ENCODE measurements around the gene PFKP.
"Not testable (repeated sequence)": the region's sequence is repeated elsewhere in the genome, so short reads cannot be mapped to it uniquely, and the experiment has no call there.

The PFKP gene

DNA sequence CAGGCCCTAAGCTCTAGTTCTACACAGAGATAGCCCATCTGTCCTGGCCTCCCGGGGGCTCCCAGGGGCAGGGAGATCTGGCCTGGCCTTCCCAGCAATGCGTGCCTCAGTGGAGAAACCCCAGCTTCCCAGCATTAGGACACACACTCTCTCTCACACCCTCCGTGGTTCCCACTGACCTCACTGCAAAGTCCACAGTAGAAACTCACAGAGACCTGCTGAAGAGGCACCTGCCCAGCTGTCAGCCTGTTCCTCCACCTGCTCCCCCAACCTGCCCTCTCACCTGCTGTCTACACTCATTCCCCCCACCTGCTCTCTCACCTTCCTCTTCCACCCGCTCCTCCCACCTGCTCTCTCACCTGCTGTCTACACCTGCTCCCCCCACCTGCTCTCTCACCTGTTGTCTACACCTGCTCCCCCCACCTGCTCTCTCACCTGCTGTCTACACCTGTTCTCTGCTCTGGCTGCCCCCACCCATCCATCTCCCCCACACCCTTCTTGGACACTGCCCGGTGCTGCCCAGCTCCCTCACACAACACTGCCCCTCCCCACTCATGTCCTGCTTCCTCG lies 21.1 kb upstream of the PFKP start:
- no peak overlapping the region for H3K4me3 ChIP-seq (ENCODE audit: low read depth, low read length)
- DNase-seq (ENCODE audit: low read depth), result no peak

DNA sequence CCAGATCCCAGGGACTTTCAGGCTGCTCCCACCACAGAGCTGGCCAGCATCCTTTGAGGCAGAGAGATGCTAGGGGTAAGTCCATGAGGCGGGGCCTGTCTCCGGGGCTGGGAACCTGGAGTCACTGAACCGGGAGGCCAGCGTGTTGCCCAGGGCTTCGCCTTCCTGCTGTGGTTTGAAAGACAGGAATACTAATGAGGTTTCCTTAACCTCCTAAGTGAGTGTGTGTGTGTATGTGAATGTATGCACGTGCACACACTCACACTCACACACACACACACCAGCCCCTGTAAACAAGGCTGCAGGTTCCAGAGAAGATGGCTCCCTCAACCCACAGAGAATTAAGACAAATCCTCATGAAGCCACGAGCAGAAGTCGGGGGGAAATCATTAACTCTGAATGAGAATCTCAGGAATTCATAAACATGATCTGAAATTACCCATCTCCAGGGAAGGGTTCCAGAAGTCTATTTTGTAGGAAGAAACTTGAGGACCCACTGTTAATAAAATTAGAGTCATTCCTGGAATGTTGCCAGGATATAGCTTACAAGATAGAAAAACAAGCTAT lies 20.3 kb upstream of the PFKP start:
- H3K4me3 ChIP-seq (ENCODE audit: low read depth, low read length), result no peak overlapping the region
- DNase-seq (ENCODE audit: low read depth), result no peak

DNA sequence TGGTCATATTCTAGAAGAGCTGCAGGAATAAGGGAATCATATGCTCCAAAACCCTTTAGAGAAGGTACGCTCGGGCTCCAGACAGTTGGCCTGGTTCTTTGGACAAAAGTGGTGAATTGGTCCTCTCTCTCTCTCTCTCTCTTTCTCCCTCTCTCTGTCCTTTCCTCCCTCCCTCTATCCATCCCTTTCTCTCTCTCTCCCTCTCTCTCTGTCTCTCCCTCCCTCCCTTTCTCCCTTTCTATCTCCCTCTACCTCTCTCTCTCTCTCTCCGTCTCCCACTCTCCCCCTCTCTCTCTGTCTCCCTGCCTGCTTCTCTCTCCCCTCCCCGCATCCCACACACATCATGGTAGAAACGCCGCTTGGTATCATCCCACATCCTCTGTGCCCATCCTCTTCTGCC lies 19.8 kb upstream of the PFKP start:
- DNase-seq (ENCODE audit: low read depth), result no peak

DNA sequence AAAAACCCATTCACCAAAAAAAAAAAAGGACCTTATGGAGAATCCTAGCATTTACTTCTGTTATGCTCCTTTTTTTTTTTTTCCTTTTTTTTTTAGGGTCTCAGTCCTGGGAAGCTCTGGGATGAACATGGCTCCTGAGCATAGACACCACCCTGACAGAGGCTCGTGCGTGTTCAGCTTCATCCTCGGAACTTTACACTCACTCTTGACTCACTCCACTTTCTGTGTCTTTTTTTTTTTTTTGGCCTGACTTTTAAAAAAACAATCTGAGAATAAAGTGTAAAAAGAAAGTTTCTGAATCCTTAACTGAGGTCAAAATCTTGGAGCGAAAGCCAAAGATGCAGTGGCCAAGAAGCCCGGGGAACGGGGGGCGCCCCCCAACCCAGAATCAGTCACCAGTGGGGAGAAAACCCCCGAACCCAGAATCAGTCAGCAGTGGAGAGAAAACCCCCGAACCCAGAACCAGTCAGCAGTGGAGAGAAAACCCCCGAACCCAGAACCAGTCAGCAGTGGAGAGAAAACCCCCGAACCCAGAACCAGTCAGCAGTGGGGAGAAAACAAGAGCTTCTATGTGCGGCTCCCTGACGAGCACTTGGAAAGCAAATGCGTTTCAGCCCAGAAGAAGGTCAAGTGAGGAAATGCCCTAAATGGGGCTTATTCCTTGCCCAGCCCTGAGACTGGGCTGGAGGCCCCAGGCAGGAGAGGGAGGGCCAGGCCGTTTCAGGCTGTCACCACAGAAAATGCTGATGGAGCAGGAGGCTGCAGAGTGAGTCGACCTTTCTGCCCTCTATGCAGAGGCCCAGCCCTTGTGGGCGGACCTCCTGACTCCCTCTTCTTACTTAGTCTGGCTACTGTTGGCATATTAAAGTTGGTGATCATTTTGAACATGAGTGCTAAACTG lies 19.0 kb upstream of the PFKP start:
- no peak overlapping the region for H3K4me3 ChIP-seq (ENCODE audit: low read depth, low read length)
- no peak for DNase-seq (ENCODE audit: low read depth)

More for the DNA sequence above, 19.8 kb upstream of the PFKP start:
- no peak overlapping the region for H3K4me3 ChIP-seq (ENCODE audit: low read depth, low read length)

DNA sequence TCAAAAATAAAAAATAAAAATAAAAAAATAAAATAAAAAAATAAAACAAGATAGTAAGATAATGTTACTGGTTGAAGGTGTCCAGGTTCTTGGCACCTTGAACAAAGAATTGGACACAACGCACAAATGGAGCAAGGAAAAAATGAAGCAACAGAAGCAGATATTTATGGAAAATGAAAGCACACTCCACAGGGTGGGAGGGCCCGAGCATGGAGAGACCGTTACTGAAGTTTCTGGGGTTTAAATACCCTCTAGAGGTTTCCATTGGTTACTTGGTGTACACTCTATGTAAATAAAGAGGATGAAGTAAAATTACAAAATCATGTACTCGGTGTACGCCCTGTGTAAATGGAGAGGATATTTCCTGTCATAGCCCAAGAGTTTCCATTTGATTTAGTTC lies 15.7 kb upstream of the PFKP start:
- no peak for DNase-seq (ENCODE audit: low read depth)
- H3K4me3 ChIP-seq (ENCODE audit: low read depth, low read length), result no peak overlapping the region

DNA sequence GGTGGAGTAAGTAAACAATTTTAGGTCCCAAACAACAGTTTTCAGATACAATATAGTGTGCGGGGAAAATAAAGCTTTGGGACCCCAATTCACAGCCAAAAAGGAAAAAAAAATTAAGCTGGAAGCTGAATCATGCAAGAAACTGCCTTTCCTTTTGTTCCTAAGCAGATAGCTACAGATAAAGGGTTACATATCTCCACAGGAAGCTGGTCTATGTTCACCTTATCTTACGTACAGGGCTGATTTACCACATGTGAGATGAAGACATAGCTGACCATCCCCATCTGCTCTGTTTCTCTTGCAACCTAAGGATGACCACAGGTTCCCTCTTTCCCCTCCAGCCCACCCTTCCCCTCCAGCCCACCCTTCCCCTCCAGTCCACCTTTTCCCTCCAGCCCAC lies 14.2 kb upstream of the PFKP start:
- no peak overlapping the region for H3K4me3 ChIP-seq (ENCODE audit: low read depth, low read length)
- DNase-seq (ENCODE audit: low read depth), result no peak

DNA sequence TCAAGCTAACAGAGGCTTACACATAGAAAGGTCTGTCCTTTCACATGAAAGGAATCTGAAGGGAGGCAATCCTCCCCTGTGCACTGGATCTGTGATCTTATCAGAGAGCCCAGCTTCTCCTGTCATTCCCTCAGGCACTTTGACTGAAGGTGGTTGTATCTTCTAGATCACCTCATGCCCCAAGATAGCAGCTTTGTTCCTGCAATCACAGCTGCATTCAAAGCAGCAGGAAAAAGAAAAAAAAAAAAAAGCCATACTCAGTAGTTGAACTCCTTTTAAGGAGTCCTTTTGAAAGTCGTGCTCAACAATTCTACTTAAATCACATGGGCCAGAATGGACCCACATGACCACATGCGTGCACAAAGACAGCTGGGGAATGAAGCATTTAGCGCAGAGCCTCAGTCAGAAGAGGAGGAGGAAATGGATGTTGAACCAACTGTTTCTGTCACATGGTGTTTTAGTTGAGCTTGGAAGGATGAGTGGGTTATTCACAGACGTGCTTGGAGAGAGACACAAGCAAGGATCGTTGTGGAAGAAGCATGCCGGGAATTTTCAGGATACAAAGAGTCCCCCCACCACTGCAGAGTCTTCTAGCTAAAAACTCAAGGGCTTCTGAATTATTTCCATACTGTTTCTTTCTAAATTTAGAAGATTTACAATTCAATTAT lies 13.0 kb upstream of the PFKP start:
- no peak for DNase-seq (ENCODE audit: low read depth)
- H3K4me3 ChIP-seq (ENCODE audit: low read depth, low read length), result no peak overlapping the region

DNA sequence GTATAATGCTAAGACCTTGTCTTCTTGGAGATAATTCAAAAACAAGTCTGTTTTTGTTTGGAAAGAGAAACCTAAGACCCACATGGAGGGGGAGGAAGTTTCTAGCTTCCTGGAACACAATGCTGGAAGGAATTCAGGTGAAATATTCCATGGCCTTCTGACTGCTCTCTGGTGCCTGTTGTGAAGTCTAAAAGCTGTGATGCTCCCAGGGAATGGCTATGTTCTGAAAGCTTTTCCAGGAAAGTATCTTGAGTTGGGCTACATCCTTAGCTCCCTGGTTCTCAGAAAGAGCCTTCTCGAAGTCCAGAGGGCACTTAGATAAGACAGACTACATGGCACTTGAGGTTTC lies 12.5 kb upstream of the PFKP start:
- no peak for DNase-seq (ENCODE audit: low read depth)
- no peak overlapping the region for H3K4me3 ChIP-seq (ENCODE audit: low read depth, low read length)

DNA sequence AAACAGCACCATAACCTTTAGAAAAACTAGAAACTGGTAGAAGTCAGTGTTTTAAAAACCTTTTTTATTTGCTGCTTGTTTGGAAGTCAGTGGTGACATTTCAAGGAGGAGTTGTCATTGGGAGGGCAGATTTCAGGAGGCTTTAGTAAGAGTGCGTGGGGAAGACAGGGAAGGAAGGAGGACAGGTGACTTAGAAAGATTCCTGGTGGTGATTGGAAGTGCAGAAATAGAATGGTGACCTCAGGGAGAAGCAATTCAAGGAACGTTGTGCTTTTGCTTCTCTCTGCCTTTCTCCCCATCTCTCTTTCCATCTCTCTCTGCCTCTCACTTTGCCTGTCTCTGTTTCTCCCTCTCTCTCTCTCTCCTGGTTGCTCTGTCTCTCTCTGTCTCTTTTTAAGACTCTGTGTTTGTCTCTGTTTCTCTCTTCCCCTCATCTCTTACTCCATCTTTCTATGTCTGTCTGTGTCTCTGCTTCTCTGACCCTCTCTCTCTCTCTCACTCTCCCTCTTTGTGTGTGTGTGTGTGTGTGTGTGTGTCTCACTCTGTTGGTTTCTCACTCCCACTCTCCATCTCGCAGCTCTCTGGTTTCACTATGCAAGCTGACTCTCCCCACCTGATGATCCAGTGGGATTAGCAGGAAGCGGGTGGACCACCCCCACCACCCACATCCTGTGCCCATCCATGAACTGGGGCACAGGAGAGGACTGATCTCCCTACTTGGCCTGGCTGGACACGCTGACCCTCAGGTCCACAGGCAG lies 10.9 kb upstream of the PFKP start:
- H3K4me3 ChIP-seq (ENCODE audit: low read depth, low read length), result no peak overlapping the region
- DNase-seq (ENCODE audit: low read depth), result no peak

DNA sequence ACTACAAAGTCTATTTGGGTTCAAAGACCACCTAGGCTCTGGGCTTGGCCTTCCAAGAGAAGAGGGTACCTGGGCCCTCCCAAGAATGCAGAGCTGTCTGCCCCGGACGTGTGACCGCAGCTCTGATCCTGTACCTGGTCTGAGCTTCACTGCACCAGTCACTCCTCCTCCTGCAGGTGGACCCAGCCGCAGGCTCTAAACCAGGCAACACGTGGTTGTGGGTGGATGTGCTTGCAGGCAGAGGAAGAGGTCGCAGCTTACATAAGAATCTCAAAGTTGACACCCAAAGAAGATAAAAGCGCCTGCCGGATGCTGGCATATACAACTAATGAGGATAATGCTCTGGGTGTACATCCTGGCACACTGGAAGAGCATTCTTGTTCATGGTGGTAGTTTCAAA lies 9.4 kb upstream of the PFKP start:
- H3K4me3 ChIP-seq (ENCODE audit: low read depth, low read length), result no peak overlapping the region
- no peak for DNase-seq (ENCODE audit: low read depth)

DNA sequence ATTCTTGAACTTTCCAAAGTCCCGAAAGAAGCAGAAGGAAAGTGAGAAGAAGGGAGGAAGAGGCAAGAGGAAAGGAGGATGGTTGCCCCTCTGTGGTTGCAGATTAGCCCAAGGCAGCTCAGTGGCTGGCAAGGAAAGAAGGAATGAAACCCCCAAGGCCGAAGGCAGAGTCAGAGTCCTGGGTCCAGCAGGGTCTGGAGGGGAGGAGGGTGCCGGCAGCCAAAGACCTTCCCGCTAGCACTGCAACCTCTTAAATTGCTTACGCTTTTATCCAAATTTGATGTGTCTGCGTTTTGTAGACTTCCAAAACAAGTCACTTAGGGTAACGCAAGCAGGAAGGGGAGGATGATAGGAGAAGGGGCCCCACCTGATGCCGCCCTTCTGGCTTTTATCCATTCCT lies 7.4 kb upstream of the PFKP start:
- no peak for DNase-seq (ENCODE audit: low read depth)
- no peak overlapping the region for H3K4me3 ChIP-seq (ENCODE audit: low read depth, low read length)

DNA sequence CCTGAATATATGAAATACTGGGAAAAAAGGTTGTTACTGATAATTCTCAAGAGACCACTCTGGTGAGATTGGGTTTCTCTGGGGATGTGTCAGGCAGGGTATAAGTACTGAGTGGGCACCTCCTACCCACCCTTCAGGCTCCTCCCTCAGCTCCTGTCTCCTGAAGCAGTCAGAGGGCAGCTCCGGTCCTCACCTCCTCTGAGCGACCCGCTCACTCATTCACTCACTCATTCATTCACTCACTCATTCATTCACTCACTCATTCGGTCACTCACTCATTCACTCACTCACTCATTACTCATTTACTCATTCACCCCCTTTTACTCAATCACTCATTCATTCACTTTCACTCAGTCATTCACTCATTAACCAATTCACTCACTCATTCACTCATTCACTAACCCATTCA lies 6.9 kb upstream of the PFKP start:
- H3K4me3 ChIP-seq (ENCODE audit: low read depth, low read length), result no peak overlapping the region
- DNase-seq (ENCODE audit: low read depth), result no peak

DNA sequence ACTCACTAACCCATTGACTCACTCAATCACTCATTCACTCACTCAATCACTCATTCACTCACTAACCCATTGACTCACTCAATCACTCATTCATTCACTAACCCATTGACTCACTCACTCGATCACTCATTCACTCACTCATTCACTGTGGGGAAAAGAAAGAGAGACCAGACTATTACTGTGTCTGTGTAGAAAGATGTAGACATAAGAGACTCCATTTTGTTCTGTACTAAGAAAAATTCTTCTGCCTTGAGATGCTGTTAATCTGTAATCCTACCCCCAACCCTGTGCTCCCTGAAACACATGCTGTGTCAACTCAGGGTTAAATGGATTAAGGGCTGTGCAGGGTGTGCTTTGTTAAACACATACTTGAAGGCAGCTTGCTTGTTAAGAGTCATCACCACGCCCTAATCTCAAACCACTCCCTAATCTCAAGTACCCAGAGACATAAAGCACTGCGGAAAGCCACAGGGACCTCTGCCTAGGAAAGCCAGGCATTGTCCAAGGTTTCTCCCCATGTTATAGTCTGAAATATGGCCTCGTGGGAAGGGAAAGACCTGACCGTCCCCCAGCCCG lies 5.9 kb upstream of the PFKP start:
- DNase-seq (ENCODE audit: low read depth); H3K4me3 ChIP-seq (ENCODE audit: low read depth, low read length): not testable (repeated sequence)

DNA sequence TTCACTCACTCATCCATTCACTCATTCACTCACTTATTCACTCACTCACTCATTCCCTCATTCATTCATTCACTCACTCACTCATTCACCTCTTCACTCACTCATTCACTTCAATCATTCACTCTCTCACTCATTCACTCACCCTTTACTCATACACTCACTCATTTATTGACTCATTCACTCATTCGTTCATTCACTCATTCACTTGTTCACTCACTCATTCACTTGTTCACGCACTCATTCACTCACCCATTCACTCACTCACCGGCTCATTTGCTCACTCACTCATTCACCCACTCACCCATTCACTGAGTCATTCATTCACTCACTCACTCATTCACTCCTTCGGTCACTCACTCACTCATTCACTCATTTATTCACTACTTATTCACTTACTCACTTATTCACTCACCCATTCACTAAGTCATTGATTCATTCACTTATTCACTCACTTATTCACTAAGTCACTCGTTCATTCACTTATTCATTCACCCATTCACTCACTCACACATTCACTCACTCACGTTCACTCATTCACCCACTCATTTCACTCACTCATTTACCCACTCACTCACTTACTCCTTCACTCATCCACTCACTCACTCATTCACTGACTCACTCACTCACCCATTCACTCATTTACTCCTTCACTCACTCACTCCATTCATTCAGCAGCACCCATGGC lies 4.7 kb upstream of the PFKP start:
- DNase-seq (ENCODE audit: low read depth), result no peak
- no peak overlapping the region for H3K4me3 ChIP-seq (ENCODE audit: low read depth, low read length)

DNA sequence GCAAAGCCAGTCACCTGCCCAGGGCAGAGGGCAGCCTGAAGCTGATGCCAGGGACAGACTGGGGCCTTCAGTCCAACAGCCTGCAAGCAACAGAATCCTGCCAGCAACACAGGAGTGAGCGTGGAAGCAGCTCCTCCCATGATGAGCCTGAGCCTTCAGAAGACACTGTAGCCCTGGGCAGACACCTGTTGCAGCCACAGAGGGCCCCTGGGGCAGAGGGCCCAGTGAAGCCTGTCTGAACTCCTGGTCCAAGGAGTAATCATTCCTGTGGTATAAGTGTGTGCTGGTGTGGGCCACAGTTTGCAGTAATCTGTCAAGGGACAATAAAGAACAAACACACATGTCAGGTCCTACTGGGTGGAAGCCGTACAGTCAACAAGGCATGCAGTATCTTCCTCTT lies 2.9 kb upstream of the PFKP start:
- no peak for DNase-seq (ENCODE audit: low read depth)
- no peak overlapping the region for H3K4me3 ChIP-seq (ENCODE audit: low read depth, low read length)

DNA sequence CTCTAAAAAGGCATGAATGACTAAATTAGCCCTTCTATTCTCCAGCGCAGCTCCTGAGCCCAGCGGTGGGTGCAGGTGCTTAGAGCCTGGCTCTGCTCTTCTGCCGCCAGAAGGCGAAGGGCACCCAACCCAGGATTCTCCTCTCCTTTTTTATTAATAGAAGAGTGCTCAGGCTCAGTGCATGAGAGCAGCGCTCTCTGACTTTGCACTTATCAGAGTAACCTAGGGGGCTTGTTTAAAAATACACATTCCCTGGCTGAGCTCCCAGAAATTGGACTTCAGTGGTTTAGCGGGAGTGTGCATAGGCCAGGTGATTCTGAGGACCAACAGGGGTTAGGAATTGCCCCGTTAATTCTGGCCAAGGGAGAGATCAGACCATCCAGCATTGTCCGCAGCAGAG lies 1.7 kb upstream of the PFKP start:
- DNase-seq (ENCODE audit: low read depth), result no peak
- H3K4me3 ChIP-seq (ENCODE audit: low read depth, low read length), result no peak overlapping the region

DNA sequence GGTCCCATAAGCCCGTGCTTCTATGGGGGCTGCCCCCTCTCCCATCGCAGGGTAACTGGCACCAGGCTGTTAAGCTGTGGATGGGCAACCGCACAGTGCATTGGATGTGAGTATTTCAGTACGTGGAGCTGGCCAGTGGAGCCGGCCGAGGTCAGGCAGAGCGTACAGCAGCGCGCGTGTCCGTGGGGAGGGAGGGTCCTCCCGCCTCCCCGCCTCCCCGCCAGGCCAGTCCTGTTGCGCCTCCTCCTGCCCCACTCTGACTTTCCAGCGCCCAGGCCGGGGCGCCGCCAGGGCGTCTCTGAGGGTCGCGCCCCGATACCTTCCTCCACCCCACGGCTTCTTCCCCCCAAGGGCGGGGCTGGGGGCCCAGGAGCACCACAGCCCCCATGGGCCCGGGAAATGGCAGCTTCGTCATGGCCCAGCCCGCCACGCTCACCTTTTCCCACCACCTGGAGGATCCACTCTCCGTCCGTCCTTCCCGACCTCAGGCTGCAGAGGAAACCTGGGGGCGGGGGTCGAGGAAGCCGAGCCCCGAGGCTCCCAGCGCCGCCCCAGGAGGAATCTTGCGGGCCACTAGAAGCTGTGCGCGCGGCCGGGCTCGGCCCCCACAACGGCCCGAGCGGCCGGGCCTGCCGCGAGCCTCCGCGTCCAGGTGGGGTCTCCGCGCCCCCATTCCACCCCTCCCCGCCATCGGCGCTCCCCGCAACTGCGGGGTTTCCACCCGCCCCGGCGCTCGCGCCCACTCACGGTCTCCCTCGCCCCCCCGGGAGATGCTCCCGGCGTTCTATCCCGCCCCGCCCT lies 831 bp upstream of the PFKP start:
- DNase-seq (ENCODE audit: low read depth), result no peak
- peak overlapping the region; percentile 87 for H3K4me3 ChIP-seq (ENCODE audit: low read depth, low read length)

DNA sequence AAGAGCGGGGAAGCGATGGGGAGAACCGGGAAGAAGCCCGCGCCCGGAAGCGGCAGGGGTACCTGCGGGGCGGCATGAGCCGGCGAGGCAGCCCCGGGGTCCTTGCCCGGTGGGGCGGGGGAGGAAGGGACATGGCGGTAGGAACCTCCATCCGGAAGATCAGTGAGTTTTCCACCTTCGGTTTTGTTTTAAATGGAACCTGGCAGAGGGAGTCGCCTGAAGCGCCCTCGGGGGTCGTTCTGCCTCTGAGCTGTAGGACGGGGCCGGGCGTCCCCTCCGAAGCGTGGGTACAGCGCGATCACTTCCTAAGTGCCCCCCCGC lies 471 bp downstream of the PFKP start:
- DNase-seq (ENCODE audit: low read depth), result no peak
- H3K4me3 ChIP-seq (ENCODE audit: low read depth, low read length), result peak overlapping the region; percentile 87
